ENCODE measurements around the gene RCVRN.

DNA sequence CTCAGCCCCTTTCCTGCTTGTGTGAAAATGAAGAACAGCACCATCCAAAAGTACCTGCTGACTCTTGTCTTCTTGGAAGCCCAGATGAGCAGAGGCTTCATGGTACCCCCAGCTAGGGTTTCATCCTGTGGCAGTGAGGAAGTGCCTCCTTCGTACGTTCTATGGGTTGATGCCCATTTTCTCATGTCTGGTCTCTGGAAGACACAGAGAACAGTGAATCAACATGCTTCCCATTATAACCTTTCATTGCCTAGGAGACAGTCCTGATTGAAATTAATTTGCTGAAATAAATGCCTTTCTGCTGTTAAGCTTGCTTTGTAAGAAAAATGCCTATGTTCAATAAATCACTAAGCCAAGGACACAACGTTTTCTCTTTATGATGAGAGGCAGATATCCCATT lies 36.5 kb downstream of the RCVRN start:
- TF ChIP-seq, protein P1, sequence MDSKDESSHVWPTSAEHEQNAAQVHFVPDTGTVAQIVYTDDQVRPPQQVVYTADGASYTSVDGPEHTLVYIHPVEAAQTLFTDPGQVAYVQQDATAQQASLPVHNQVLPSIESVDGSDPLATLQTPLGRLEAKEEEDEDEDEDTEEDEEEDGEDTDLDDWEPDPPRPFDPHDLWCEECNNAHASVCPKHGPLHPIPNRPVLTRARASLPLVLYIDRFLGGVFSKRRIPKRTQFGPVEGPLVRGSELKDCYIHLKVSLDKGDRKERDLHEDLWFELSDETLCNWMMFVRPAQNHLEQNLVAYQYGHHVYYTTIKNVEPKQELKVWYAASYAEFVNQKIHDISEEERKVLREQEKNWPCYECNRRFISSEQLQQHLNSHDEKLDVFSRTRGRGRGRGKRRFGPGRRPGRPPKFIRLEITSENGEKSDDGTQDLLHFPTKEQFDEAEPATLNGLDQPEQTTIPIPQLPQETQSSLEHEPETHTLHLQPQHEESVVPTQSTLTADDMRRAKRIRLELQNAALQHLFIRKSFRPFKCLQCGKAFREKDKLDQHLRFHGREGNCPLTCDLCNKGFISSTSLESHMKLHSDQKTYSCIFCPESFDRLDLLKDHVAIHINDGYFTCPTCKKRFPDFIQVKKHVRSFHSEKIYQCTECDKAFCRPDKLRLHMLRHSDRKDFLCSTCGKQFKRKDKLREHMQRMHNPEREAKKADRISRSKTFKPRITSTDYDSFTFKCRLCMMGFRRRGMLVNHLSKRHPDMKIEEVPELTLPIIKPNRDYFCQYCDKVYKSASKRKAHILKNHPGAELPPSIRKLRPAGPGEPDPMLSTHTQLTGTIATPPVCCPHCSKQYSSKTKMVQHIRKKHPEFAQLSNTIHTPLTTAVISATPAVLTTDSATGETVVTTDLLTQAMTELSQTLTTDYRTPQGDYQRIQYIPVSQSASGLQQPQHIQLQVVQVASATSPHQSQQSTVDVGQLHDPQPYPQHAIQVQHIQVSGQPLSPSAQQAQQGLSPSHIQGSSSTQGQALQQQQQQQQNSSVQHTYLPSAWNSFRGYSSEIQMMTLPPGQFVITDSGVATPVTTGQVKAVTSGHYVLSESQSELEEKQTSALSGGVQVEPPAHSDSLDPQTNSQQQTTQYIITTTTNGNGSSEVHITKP (tag by site-specific recombination; IDR thresholded peaks at IDR 0.05), result no peak
- TF ChIP-seq, protein P2, sequence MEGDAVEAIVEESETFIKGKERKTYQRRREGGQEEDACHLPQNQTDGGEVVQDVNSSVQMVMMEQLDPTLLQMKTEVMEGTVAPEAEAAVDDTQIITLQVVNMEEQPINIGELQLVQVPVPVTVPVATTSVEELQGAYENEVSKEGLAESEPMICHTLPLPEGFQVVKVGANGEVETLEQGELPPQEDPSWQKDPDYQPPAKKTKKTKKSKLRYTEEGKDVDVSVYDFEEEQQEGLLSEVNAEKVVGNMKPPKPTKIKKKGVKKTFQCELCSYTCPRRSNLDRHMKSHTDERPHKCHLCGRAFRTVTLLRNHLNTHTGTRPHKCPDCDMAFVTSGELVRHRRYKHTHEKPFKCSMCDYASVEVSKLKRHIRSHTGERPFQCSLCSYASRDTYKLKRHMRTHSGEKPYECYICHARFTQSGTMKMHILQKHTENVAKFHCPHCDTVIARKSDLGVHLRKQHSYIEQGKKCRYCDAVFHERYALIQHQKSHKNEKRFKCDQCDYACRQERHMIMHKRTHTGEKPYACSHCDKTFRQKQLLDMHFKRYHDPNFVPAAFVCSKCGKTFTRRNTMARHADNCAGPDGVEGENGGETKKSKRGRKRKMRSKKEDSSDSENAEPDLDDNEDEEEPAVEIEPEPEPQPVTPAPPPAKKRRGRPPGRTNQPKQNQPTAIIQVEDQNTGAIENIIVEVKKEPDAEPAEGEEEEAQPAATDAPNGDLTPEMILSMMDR (tag by site-specific recombination; IDR thresholded peaks at IDR 0.05), result no peak
- no peak for TF ChIP-seq ZNF48 (tag by site-specific recombination; IDR thresholded peaks at IDR 0.05)
- TF ChIP-seq, protein P3, sequence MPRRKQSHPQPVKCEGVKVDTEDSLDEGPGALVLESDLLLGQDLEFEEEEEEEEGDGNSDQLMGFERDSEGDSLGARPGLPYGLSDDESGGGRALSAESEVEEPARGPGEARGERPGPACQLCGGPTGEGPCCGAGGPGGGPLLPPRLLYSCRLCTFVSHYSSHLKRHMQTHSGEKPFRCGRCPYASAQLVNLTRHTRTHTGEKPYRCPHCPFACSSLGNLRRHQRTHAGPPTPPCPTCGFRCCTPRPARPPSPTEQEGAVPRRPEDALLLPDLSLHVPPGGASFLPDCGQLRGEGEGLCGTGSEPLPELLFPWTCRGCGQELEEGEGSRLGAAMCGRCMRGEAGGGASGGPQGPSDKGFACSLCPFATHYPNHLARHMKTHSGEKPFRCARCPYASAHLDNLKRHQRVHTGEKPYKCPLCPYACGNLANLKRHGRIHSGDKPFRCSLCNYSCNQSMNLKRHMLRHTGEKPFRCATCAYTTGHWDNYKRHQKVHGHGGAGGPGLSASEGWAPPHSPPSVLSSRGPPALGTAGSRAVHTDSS (tag by site-specific recombination; IDR thresholded peaks at IDR 0.05), result no peak
- TF ChIP-seq KLF9 (tag by site-specific recombination; IDR thresholded peaks at IDR 0.05; ENCODE audit: low read depth), result no peak
- TF ChIP-seq, protein P4, sequence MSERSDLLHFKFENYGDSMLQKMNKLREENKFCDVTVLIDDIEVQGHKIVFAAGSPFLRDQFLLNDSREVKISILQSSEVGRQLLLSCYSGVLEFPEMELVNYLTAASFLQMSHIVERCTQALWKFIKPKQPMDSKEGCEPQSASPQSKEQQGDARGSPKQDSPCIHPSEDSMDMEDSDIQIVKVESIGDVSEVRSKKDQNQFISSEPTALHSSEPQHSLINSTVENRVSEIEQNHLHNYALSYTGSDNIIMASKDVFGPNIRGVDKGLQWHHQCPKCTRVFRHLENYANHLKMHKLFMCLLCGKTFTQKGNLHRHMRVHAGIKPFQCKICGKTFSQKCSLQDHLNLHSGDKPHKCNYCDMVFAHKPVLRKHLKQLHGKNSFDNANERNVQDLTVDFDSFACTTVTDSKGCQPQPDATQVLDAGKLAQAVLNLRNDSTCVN (tag by site-specific recombination; optimal IDR thresholded peaks at IDR 0.05), result no peak
- TF ChIP-seq ZBTB8A (tag by site-specific recombination; IDR thresholded peaks at IDR 0.05), result no peak
- no peak for TF ChIP-seq ZNF433 (tag by site-specific recombination; IDR thresholded peaks at IDR 0.05; ENCODE audit: low read depth)
- no peak for TF ChIP-seq MZF1 (tag by site-specific recombination; IDR thresholded peaks at IDR 0.05; ENCODE audit: borderline replicate concordance)
- TF ChIP-seq, protein P5, sequence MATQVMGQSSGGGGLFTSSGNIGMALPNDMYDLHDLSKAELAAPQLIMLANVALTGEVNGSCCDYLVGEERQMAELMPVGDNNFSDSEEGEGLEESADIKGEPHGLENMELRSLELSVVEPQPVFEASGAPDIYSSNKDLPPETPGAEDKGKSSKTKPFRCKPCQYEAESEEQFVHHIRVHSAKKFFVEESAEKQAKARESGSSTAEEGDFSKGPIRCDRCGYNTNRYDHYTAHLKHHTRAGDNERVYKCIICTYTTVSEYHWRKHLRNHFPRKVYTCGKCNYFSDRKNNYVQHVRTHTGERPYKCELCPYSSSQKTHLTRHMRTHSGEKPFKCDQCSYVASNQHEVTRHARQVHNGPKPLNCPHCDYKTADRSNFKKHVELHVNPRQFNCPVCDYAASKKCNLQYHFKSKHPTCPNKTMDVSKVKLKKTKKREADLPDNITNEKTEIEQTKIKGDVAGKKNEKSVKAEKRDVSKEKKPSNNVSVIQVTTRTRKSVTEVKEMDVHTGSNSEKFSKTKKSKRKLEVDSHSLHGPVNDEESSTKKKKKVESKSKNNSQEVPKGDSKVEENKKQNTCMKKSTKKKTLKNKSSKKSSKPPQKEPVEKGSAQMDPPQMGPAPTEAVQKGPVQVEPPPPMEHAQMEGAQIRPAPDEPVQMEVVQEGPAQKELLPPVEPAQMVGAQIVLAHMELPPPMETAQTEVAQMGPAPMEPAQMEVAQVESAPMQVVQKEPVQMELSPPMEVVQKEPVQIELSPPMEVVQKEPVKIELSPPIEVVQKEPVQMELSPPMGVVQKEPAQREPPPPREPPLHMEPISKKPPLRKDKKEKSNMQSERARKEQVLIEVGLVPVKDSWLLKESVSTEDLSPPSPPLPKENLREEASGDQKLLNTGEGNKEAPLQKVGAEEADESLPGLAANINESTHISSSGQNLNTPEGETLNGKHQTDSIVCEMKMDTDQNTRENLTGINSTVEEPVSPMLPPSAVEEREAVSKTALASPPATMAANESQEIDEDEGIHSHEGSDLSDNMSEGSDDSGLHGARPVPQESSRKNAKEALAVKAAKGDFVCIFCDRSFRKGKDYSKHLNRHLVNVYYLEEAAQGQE (tag by site-specific recombination; IDR thresholded peaks at IDR 0.05), result no peak
- TF ChIP-seq ZNF670 (tag by site-specific recombination; IDR thresholded peaks at IDR 0.05; ENCODE audit: low read depth), result no peak
- no peak for TF ChIP-seq SALL2 (tag by site-specific recombination; IDR thresholded peaks at IDR 0.05; ENCODE audit: borderline replicate concordance)
